ENCODE measurements around the gene CNOT8.

- TF ChIP-seq ELK1 (IDR thresholded peaks at IDR 0.05; ENCODE audit: borderline replicate concordance, low read depth, low read length) (no peak), CTCF (conservative IDR thresholded peaks at IDR 0.05; ENCODE audit: low read depth, low read length) (no peak), BHLHE40 (IDR thresholded peaks at IDR 0.05; ENCODE audit: low read depth, low read length) (peak; percentile 87), POLR2A (IDR thresholded peaks at IDR 0.05; ENCODE audit: low read depth, low read length) (no peak), RCOR1 (IDR thresholded peaks at IDR 0.05; ENCODE audit: insufficient replicate concordance, low read length) (no peak)
These were observed 8.0 kb upstream of the CNOT8 start, which contains the start of gene FAXDC2 for GRCh38 chr5:154850255-154851062.

Data from IMR-90 (cell line).